Ishikawa (cell line): Measurements from ENCODE around the gene TYSND1.

Source experiments
- CEBPB ChIP-seq: IDR thresholded peaks from 2 replicates; pipeline ENCODE4 v1.6.1; 2012
- CREB1 ChIP-seq: IDR thresholded peaks from 2 replicates; pipeline ENCODE4 v1.6.1; 2012; ENCODE audit warnings: low read depth
- EGR1 ChIP-seq: IDR thresholded peaks from 2 replicates; pipeline ENCODE4 v1.6.1; 2012
- EP300 ChIP-seq: IDR thresholded peaks from 2 replicates; pipeline ENCODE4 v1.6.1; 2012; ENCODE audit warnings: borderline replicate concordance
- FOXM1 ChIP-seq: IDR thresholded peaks from 2 replicates; pipeline ENCODE4 v1.6.1; 2012; ENCODE audit warnings: low read depth, borderline replicate concordance
- NFIC ChIP-seq: IDR thresholded peaks from 2 replicates; pipeline ENCODE4 v1.6.1; 2012
- RAD21 ChIP-seq: IDR thresholded peaks from 2 replicates; pipeline ENCODE4 v1.6.1; 2012; ENCODE audit warnings: low read depth
- TAF1 ChIP-seq: IDR thresholded peaks from 2 replicates; pipeline ENCODE4 v1.6.1; 2012; ENCODE audit warnings: low read depth, mild to moderate bottlenecking
- TCF12 ChIP-seq: IDR thresholded peaks from 2 replicates; pipeline ENCODE4 v1.6.1; 2012; ENCODE audit warnings: low read depth
- TEAD4 ChIP-seq: IDR thresholded peaks from 2 replicates; pipeline ENCODE4 v1.6.1; 2012
- YY1 ChIP-seq: IDR thresholded peaks from 2 replicates; pipeline ENCODE4 v1.6.1; 2012; ENCODE audit warnings: low read depth
- ZBTB7A ChIP-seq: IDR thresholded peaks from 2 replicates; pipeline ENCODE4 v1.6.1; 2012; ENCODE audit warnings: low read depth
- TF ChIP-seq, protein P1 (sequence below): IDR thresholded peaks from 2 replicates; pipeline ENCODE4 v1.6.1; 2012
- TF ChIP-seq, protein P2 (sequence below): IDR thresholded peaks from 2 replicates; pipeline ENCODE4 v1.6.1; 2012
- TF ChIP-seq, protein P3 (sequence below): IDR thresholded peaks from 2 replicates; pipeline ENCODE4 v1.6.1; 2012; ENCODE audit warnings: low read depth, mild to moderate bottlenecking

Gene TYSND1, protein sequence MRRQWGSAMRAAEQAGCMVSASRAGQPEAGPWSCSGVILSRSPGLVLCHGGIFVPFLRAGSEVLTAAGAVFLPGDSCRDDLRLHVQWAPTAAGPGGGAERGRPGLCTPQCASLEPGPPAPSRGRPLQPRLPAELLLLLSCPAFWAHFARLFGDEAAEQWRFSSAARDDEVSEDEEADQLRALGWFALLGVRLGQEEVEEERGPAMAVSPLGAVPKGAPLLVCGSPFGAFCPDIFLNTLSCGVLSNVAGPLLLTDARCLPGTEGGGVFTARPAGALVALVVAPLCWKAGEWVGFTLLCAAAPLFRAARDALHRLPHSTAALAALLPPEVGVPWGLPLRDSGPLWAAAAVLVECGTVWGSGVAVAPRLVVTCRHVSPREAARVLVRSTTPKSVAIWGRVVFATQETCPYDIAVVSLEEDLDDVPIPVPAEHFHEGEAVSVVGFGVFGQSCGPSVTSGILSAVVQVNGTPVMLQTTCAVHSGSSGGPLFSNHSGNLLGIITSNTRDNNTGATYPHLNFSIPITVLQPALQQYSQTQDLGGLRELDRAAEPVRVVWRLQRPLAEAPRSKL

DNA sequence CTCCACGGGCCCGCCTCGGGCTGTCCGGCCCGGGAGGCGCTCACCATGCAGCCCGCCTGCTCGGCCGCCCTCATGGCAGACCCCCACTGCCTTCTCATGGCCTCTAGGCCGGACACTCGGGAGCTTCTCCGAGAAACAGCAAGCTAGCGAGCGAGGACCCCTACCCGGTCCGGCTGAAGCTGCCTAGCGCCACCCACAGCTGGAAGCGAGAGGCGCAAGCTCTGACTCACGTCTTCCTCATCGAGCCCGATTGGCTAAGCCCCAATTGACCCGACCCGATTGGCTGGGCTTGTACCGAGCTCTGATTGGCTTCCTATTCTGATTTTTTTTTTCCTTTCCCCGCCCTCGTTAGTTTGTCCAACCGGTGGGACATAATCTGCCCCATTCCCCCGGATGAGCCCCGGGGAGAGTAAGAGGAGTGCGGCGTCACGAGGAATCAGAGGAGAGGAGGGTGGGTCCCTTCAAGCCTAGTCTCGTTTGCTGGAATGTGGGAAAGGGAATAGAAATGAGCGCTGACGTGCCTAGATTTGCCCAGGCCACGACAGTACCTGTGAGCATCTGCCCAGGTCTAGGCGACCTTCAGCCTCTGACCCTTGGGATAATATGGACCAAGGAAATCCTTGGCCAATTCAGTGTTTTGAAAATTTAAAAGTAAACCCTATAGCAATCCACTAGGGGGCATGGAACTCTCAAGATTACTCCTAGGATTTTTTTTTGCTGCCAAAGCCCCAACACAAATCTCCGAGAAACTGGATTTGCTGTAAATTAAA is at the start of gene TYSND1:
Gene TYSND1, minus strand, starts transcription at position 212 of the 770 bp plus-strand sequence. Its CDS starts 114 bp downstream, at position 98.
- TF ChIP-seq, protein P1, sequence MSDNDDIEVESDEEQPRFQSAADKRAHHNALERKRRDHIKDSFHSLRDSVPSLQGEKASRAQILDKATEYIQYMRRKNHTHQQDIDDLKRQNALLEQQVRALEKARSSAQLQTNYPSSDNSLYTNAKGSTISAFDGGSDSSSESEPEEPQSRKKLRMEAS = no peak; the same call in 1 of the 2 replicates
- TF ChIP-seq CREB1 (peak; percentile 61), TAF1 (peak; percentile 51), EGR1 (no peak), CEBPB (no peak), FOXM1 (0 out of 2 replicates have a peak, but pooled peaks have one; percentile 10), YY1 (no peak), EP300 (no peak), ZBTB7A (peak; percentile 95), NFIC (no peak), RAD21 (peak; percentile 53), TCF12 (no peak; the same call in 1 of the 2 replicates), TEAD4 (peak; percentile 56; the same call in 1 of the 2 replicates)
- TF ChIP-seq, protein P2, sequence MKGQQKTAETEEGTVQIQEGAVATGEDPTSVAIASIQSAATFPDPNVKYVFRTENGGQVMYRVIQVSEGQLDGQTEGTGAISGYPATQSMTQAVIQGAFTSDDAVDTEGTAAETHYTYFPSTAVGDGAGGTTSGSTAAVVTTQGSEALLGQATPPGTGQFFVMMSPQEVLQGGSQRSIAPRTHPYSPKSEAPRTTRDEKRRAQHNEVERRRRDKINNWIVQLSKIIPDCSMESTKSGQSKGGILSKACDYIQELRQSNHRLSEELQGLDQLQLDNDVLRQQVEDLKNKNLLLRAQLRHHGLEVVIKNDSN = peak; percentile 35; the same call in 1 of the 2 replicates
- TF ChIP-seq, protein P3, sequence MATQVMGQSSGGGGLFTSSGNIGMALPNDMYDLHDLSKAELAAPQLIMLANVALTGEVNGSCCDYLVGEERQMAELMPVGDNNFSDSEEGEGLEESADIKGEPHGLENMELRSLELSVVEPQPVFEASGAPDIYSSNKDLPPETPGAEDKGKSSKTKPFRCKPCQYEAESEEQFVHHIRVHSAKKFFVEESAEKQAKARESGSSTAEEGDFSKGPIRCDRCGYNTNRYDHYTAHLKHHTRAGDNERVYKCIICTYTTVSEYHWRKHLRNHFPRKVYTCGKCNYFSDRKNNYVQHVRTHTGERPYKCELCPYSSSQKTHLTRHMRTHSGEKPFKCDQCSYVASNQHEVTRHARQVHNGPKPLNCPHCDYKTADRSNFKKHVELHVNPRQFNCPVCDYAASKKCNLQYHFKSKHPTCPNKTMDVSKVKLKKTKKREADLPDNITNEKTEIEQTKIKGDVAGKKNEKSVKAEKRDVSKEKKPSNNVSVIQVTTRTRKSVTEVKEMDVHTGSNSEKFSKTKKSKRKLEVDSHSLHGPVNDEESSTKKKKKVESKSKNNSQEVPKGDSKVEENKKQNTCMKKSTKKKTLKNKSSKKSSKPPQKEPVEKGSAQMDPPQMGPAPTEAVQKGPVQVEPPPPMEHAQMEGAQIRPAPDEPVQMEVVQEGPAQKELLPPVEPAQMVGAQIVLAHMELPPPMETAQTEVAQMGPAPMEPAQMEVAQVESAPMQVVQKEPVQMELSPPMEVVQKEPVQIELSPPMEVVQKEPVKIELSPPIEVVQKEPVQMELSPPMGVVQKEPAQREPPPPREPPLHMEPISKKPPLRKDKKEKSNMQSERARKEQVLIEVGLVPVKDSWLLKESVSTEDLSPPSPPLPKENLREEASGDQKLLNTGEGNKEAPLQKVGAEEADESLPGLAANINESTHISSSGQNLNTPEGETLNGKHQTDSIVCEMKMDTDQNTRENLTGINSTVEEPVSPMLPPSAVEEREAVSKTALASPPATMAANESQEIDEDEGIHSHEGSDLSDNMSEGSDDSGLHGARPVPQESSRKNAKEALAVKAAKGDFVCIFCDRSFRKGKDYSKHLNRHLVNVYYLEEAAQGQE = no peak

DNA sequence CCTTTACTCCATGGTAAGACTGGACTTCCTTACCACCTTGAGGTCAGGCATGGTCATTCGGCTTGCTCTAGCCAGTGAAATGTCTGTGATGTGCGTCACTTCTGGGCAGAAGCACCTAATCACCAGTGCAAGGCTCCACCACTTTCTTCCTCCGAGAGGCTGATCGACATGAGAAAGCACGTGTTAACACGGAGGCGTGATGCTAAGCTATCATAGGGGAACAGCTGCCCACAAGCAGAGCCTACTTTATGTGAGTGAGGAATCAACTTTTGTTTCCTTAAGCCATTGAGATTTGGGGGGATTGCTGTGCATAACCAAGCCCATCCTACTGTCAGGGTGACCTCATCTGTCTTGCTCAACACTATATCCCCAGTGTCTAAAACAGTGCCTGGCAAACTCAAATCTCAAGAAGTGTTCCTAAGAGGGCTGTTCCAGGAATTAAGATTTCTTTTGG is 46.9 kb upstream of the TYSND1 start:
- no peak for TF ChIP-seq EP300
- no peak for TF ChIP-seq NFIC
- TF ChIP-seq, protein P2 = no peak
- TF ChIP-seq TAF1 = no peak
- no peak for TF ChIP-seq EGR1
- TF ChIP-seq, protein P3 = no peak
- TF ChIP-seq, protein P1 = no peak
- TF ChIP-seq RAD21 = no peak
- no peak for TF ChIP-seq ZBTB7A
- no peak for TF ChIP-seq FOXM1
- TF ChIP-seq YY1 = no peak
- TF ChIP-seq CREB1 = no peak
- TF ChIP-seq TCF12 = no peak
- no peak for TF ChIP-seq CEBPB
- no peak for TF ChIP-seq TEAD4

DNA sequence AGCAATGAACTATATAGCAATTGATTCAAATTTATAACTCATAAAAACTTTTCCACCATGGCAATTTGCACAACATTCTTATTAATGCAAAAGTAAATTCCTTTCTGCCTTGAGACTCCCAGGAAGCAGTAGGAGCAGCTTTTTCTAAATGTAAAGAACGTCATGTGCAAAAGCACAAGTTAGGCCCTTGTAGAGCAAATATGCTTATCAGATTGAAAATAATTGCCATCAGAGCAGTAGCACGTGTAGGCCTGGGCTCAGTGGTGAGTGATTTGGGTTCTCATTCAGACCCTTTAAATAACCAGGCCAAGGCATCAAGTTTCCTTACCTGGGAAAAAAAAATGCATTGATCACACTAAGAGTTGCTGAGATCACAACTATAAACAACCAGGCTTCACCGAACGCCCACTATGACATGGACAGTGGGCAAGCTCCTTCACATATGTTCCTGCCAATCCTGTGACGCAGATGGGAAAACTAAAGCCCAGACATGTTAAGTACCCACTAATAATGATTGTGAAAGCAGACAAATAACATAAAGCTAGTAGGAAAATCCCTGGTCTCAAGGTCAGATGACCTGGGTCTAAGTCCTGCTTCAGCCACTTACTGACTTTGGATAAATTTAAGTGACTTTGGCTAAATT is 45.9 kb upstream of the TYSND1 start:
- TF ChIP-seq, protein P3 = no peak
- TF ChIP-seq FOXM1 = no peak
- TF ChIP-seq CREB1 = no peak
- TF ChIP-seq NFIC = no peak
- TF ChIP-seq, protein P2 = no peak
- TF ChIP-seq, protein P1 = no peak
